Spleen (tissue), 11 donors: ENCODE data around the gene STRIP2. TPM values are rescaled to one million over a fixed set of nuclear protein-coding genes. Genes with fewer than 3 reads are reported as not detected.

ENCODE experiments used
- DNase-seq: peaks from one replicate; pipeline ENCODE4 v3.0.0-alpha.2; 2020
- H3K27ac ChIP-seq, 8 donors: fragments of 200-600 bp; sonication (generic) in 7 of 8; 1 replicate in 4 of 8; 2 replicates in 4 of 8; pipeline versions ENCODE4 v1.5.0 to v1.8.0; 2016 to 2021; ENCODE audit warnings: inconsistent platforms in 4 of 8, mild to moderate bottlenecking in 4 of 8, moderate library complexity in 1 of 8
- H3K27me3 ChIP-seq, 7 donors: fragments of 200-600 bp; sonication (generic) in 6 of 7; replicated peaks in 1 of 7; 1 replicate in 4 of 7; 2 replicates in 3 of 7; pipeline versions ENCODE4 v1.5.0 to v1.8.0; 2016 to 2021; ENCODE audit warnings: inconsistent platforms in 3 of 7, mild to moderate bottlenecking in 1 of 7
- H3K36me3 ChIP-seq, 6 donors: fragments of 200-600 bp; sonication (generic) in 5 of 6; 1 replicate in 4 of 6; 2 replicates in 2 of 6; pipeline versions ENCODE4 v1.5.0 to v1.8.0; 2016 to 2021; ENCODE audit warnings: inconsistent platforms in 2 of 6
- H3K4me1 ChIP-seq, 6 donors: fragments of 200-600 bp; sonication (generic) in 5 of 6; 1 replicate in 3 of 6; 2 replicates in 3 of 6; pipeline versions ENCODE4 v1.5.0 to v1.8.0; 2016 to 2021; ENCODE audit warnings: inconsistent platforms in 3 of 6
- H3K4me3 ChIP-seq, 8 donors: fragments of 200-600 bp; sonication (generic) in 7 of 8; 1 replicate in 4 of 8; 2 replicates in 4 of 8; pipeline versions ENCODE4 v1.5.0 to v1.8.0; 2016 to 2021; ENCODE audit warnings: inconsistent platforms in 4 of 8, mild to moderate bottlenecking in 4 of 8, moderate library complexity in 2 of 8
- H3K9me3 ChIP-seq, 8 donors: fragments of 200-600 bp; sonication (generic) in 7 of 8; 1 replicate in 4 of 8; 2 replicates in 4 of 8; pipeline versions ENCODE4 v1.5.0 to v1.8.0; 2016 to 2021; ENCODE audit warnings: inconsistent platforms in 4 of 8
- CTCF ChIP-seq, 11 experiments: fragments of 200-600 bp in 7 of 11; fragments of 450-650 bp in 4 of 11; sonication (generic) in 4 of 11; IDR thresholded peaks in 8 of 11; conservative IDR thresholded peaks in 3 of 11; 1 replicate in 7 of 11; 2 replicates in 4 of 11; pipeline versions ENCODE4 v1.4.0 to v1.8.0; 2016 to 2021; ENCODE audit warnings: antibody characterized with exemption in 11 of 11, inconsistent platforms in 4 of 11, mild to moderate bottlenecking in 1 of 11
- POLR2A ChIP-seq, 3 donors: fragments of 450-650 bp; IDR thresholded peaks; one replicate each; pipeline ENCODE4 v1.5.1; 2017; ENCODE audit warnings: antibody characterized with exemption in 3 of 3, mild to moderate bottlenecking in 1 of 3
- POLR2AphosphoS5 ChIP-seq, 3 donors: sonication (generic); formaldehyde crosslinking; IDR thresholded peaks; one replicate each; pipeline ENCODE4 v1.5.1; 2017; ENCODE audit warnings: antibody characterized with exemption in 3 of 3
- WGBS, 5 donors: extraction: QIAGEN DNeasy Blood & Tissue Kit in 3 of 5; methylation state at CpG; one replicate each; pipeline versions ENCODE4 v1.1.5 to v1.1.7; 2013 to 2018; 5-methylcytosine and 5-hydroxymethylcytosine counted together
- intact Hi-C: fragments of 100-400 bp; cut with DNase I; formaldehyde crosslinking; loops from one replicate; pipeline ENCODE4 v1.15.0; 2023; ENCODE audit warnings: low total_unique reads
- polyA plus RNA-seq, 3 donors: library from polyadenylated mRNA; stranded (reverse); fragments of 200-250 nt; gene quantifications; one replicate each; pipeline ENCODE4 v1.2.1, GENCODE V29; 2013
- total RNA-seq, 7 donors: library from RNA; depleted of rRNA in 3 of 7; stranded (reverse); fragments of >200 nt in 3 of 7; fragmentation: NEBNext Ultra II Directional in 4 of 7; extraction: Animal tissue kit (Norgen Biotek cat#: 25700) in 4 of 7; gene quantifications; one replicate each; pipeline versions ENCODE4 v1.1.0 to v1.2.1, GENCODE V29; 2016 to 2021
- donor health status: healthy with polysubstance abuse.
- donor health status: DM: no; HTN: no; CAD: no; lungs with moderate emphysema.
- donor health status: DM: no; HTN: no; CAD: no.
- donor health status: Bipolar disorder and iron deficiency.
- donor health status: healthy.
- donor health status: DM: no; HTN: no; CAD: no.
- donor health status: DM: yes; HTN: yes; CAD: no.

STRIP2 gene
- total and polyA plus RNA-seq, 10 donors, result 0.60 to 2.2 (median 1.3) TPM

GRCh38 chr7:129502708-129503685 lies 68.8 kb downstream of the STRIP2 start:
- TF ChIP-seq CTCF (IDR thresholded peaks at IDR 0.05 in 8 of 11, conservative IDR thresholded peaks at IDR 0.05 in 3 of 11) (no peak), POLR2AphosphoS5 (IDR thresholded peaks at IDR 0.05) (no peak), POLR2A (IDR thresholded peaks at IDR 0.05) (no peak)
- Histone ChIP-seq H3K27me3 (peaks cover 0 to 17% (median 0%) of the 10 kb centered on the region in 7 donors), H3K27ac (peak overlapping the region in 4 of 8 donors; percentile 38 to 77 (median 60)), H3K4me1 (peaks cover 0 to 20% (median 15%) of the 10 kb centered on the region in 6 donors), H3K9me3 (no peaks in the 10 kb centered on the region), H3K4me3 (peak overlapping the region; percentile 48 to 82 (median 64)), H3K36me3 (no peaks in the 10 kb centered on the region)
- peak; percentile 79 for DNase-seq
- WGBS, 5 donors, result 14 to 27% (median 15%) methylated on average over 37 to 58 of the region's 58 CpGs
- intact Hi-C loops, result no loop called here

DNA sequence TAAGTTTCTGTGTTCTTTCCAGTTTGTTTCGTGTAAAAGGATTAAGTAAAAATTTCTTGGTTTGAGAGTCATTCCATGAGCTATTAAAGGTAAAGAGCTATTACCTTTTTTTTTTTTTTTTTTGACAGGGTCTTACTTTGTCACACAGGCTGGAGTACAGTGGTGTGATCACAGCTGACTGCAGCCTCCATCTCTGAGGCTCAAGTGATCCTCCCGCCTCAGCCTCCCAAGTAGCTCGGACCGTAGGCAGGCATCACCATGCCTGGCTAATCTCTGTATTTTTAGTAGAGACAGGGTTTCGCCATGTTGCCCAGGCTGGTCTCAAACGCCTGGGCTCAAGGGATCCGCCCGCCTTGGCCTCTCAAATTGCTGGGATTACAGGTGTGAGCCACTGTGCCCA lies 69.5 kb downstream of the STRIP2 start:
- no peak for DNase-seq
- TF ChIP-seq POLR2AphosphoS5 (IDR thresholded peaks at IDR 0.05), result no peak
- TF ChIP-seq POLR2A (IDR thresholded peaks at IDR 0.05), result no peak
- no peak for TF ChIP-seq CTCF (IDR thresholded peaks at IDR 0.05 in 8 of 11, conservative IDR thresholded peaks at IDR 0.05 in 3 of 11)
- Histone ChIP-seq H3K27me3 (peaks cover 0 to 17% (median 0%) of the 10 kb centered on the region in 7 donors), H3K36me3 (no peaks in the 10 kb centered on the region), H3K4me3 (no peak overlapping the region), H3K27ac (no peak overlapping the region), H3K4me1 (peaks cover 0 to 20% (median 15%) of the 10 kb centered on the region in 6 donors), H3K9me3 (no peaks in the 10 kb centered on the region)
- WGBS, 5 donors, result 85 to 98% (median 95%) methylated on average over 4 to 8 of the region's 8 CpGs
- intact Hi-C loops, result no loop called here

DNA sequence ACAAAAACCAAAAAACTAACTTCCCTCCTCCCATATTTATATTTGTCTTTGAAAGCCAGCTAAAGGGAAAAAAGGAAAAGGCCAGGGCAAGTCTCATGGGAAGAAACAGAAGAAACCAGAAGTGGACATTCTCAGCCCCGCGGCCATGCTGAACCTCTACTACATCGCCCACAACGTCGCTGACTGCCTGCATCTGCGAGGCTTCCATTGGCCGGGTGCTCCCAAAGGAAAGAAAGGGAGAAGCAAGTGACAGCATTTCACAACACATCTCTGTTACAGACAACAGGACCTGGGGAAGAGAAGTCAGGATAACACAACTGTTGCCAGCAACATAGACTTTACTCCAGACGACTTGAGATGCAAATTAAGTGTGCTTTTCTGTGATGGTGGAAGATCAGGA lies 78.0 kb downstream of the STRIP2 start:
- H3K36me3 ChIP-seq, result no peaks in the 10 kb centered on the region
- H3K4me1 ChIP-seq, result no peaks in the 10 kb centered on the region
- H3K27ac ChIP-seq, result no peak overlapping the region
- H3K27me3 ChIP-seq, result no peaks in the 10 kb centered on the region
- no peak for DNase-seq
- TF ChIP-seq POLR2AphosphoS5 (IDR thresholded peaks at IDR 0.05), result no peak
- no peak for TF ChIP-seq POLR2A (IDR thresholded peaks at IDR 0.05)
- TF ChIP-seq CTCF (IDR thresholded peaks at IDR 0.05 in 8 of 11, conservative IDR thresholded peaks at IDR 0.05 in 3 of 11), result no peak
- no peaks in the 10 kb centered on the region for H3K9me3 ChIP-seq
- 63 to 81% (median 75%) methylated on average over 8 of the region's 8 CpGs for WGBS, 5 donors
- no peak overlapping the region for H3K4me3 ChIP-seq
- intact Hi-C loops, result no loop called here

DNA sequence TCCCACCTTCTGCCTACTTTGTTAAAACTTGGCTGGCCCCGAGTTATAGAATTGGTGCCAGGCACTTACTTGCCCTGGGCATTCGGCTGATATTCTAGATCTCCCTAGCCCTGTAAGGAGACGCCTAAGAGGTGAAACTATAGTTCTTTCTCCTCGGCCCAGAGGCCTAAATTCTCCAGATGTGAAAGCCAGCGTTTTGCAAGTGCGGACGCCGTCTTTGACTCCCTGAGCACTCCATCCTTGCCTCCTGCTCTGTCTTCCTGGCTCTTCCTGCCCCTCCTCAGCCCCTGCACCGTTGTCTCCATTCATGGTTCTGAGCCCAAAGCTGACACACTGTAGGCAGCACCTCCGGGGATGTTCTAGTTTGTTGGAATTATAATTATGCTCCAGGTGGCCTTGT lies 79.3 kb downstream of the STRIP2 start:
- H3K36me3 ChIP-seq, result no peaks in the 10 kb centered on the region
- H3K4me1 ChIP-seq, result no peaks in the 10 kb centered on the region
- intact Hi-C loops, result no loop called here
- H3K27me3 ChIP-seq, result no peaks in the 10 kb centered on the region
- DNase-seq, result no peak
- no peak for TF ChIP-seq CTCF (IDR thresholded peaks at IDR 0.05 in 8 of 11, conservative IDR thresholded peaks at IDR 0.05 in 3 of 11)
- no peak for TF ChIP-seq POLR2AphosphoS5 (IDR thresholded peaks at IDR 0.05)
- TF ChIP-seq POLR2A (IDR thresholded peaks at IDR 0.05), result no peak
- no peaks in the 10 kb centered on the region for H3K9me3 ChIP-seq
- H3K27ac ChIP-seq, result no peak overlapping the region
- 83 to 93% (median 87%) methylated on average over 10 of the region's 10 CpGs for WGBS, 5 donors
- no peak overlapping the region for H3K4me3 ChIP-seq
